ENCODE measurements around the gene CDON. TPM values are rescaled to one million over a fixed set of nuclear protein-coding genes. Genes with fewer than 3 reads are reported as not detected.

CDON gene
- total RNA-seq, 6 donors from 2014 or later: 4.0 to 24.2 (median 13.5) TPM

DNA sequence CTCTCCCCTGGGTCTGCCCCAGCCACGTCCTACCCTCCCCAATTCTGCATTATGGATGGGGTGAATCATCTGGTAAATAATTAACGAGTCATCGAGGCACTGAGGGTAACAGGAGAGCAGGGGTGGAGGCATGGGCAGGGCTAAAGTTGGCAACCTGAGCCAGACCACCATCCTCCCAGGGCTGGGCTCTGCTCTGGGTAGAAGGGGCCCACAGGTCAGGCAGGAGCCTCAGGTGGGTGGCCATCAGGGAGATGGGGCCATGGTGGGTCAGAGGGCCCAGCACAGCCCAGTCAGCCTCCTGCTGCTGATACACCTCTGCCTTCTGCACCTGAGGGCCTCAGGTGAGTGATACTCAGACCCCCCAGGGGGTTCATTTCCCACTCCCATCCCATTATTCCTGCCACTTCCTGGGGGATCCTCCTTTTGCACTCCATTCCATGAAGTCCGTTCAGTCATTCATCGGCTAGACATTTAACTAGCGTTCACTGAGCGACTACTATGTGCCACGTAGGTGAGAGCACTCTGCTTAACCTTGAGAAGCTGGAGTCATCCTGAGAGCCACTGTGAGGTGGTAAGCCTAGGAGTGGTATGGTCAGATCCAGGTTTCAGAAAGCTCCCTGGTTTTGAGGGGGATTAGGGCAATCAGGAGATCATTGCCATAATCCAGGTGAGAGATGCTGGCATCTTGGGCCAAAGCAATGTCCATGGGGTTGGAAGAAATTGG, 116.7 kb downstream of the CDON start, which contains the start of gene VSIG10L2:
Gene VSIG10L2, plus strand, starts transcription at position 248 of the 724 bp plus-strand sequence. Its CDS starts 12 bp downstream, at position 260.
- TF ChIP-seq POLR2A (IDR thresholded peaks at IDR 0.05) (no peak), POLR2AphosphoS5 (IDR thresholded peaks at IDR 0.05) (no peak), EP300 (IDR thresholded peaks at IDR 0.05) (no peak)
- TF ChIP-seq, protein P1, sequence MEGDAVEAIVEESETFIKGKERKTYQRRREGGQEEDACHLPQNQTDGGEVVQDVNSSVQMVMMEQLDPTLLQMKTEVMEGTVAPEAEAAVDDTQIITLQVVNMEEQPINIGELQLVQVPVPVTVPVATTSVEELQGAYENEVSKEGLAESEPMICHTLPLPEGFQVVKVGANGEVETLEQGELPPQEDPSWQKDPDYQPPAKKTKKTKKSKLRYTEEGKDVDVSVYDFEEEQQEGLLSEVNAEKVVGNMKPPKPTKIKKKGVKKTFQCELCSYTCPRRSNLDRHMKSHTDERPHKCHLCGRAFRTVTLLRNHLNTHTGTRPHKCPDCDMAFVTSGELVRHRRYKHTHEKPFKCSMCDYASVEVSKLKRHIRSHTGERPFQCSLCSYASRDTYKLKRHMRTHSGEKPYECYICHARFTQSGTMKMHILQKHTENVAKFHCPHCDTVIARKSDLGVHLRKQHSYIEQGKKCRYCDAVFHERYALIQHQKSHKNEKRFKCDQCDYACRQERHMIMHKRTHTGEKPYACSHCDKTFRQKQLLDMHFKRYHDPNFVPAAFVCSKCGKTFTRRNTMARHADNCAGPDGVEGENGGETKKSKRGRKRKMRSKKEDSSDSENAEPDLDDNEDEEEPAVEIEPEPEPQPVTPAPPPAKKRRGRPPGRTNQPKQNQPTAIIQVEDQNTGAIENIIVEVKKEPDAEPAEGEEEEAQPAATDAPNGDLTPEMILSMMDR (IDR thresholded peaks at IDR 0.05): no peak
- peaks cover 0 to 8% (median 2%) of the 10 kb centered on the region in 4 donors for H3K4me1 ChIP-seq
- H3K36me3 ChIP-seq: no peaks in the 10 kb centered on the region
- H3K9me3 ChIP-seq: no peaks in the 10 kb centered on the region
- no peak within 1 kb of the TSS for H3K4me3 ChIP-seq
- H3K27me3 ChIP-seq: no peaks in the 10 kb centered on the region
- ATAC-seq (ENCODE audit: low FRiP score in 2 of 2) (no peak), DNase-seq (no peak)
- WGBS, 2 donors: 86% methylated on average over 8 of the region's 8 CpGs
- H3K27ac ChIP-seq: no peak within 1 kb of the TSS

DNA sequence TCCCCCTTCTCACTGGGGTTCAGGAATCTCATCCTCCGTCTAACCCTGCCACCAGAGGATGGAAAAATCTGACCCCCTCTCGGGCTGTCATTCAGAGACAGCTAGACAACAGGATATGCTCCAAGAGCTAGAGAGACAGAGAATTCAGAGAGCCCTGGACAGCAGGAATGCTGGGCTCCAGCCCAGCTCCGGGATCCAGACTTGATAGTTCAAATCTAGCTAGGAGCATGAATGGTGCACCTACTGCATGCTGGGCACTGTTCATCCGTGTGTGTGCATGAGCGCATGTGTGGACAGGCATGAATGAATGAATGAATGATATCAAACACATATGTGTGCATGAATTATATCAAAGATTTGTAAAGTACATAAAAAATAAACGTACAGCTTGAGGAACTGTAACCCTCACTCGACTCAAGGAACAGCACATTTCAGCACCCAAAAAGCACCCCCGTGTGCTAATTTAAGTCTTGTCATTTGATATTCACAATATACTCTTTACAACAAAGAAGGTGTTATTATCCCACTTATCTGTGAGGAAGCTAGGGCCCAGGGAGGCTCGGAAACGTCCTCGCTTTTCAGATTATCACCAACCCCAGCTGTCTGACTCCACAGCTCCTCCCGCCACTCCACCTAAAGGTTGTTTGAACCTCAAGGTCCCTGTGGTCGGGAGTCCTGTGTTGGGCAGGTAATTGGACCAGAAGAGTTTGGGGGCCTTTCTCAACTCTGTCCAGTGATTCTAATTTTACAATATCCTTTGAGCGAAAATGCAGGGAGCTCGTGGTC, 117.5 kb downstream of the CDON start:
- Histone ChIP-seq H3K4me1 (peaks cover 0 to 8% (median 0%) of the 10 kb centered on the region in 4 donors), H3K27me3 (no peaks in the 10 kb centered on the region), H3K9me3 (no peaks in the 10 kb centered on the region), H3K36me3 (no peaks in the 10 kb centered on the region), H3K27ac (no peak overlapping the region), H3K4me3 (no peak overlapping the region)
- WGBS, 2 donors: 70% methylated on average over 15 of the region's 15 CpGs
- DNase-seq (no peak), ATAC-seq (ENCODE audit: low FRiP score in 2 of 2) (no peak)
- TF ChIP-seq EP300 (IDR thresholded peaks at IDR 0.05) (no peak), POLR2AphosphoS5 (IDR thresholded peaks at IDR 0.05) (no peak)

DNA sequence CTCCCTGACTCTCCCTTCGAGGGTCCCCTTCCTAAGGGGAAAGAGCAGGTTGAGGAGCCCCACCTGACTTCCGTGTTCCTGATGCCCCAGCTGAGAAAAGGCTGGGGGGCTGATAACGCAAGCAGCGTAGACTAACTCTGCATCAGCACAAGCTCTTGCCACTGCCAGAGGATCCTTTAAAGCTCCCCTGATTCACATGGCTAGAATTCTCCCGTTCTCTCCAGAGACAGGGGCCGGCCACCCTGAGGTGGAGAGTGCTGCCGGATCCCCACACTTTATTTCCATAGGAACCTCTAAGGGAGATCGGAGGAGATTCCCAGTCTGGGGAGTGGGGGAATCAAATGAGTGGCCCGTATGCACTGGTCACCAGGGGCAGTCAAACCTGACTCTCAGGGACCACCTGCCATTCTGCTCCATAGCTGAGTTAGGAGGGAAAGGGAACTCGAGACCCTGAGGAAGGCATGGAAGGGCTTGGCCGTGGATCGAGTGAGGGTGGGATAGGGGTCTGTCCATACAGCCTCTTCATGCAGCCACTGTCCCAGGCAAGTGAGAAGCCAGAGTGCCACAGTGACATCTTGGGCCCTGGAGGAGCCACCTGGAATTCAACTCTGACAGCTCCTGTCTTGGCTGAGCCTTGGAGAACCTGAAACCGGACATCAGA, 118.2 kb downstream of the CDON start:
- TF ChIP-seq, protein P1 (IDR thresholded peaks at IDR 0.05): no peak
- no peak for TF ChIP-seq EP300 (IDR thresholded peaks at IDR 0.05)
- TF ChIP-seq POLR2A (IDR thresholded peaks at IDR 0.05): no peak
- TF ChIP-seq POLR2AphosphoS5 (IDR thresholded peaks at IDR 0.05): no peak
- Histone ChIP-seq H3K27ac (no peak overlapping the region), H3K9me3 (no peaks in the 10 kb centered on the region), H3K27me3 (no peaks in the 10 kb centered on the region), H3K4me3 (no peak overlapping the region), H3K36me3 (no peaks in the 10 kb centered on the region), H3K4me1 (peaks cover 0 to 8% (median 0%) of the 10 kb centered on the region in 4 donors)
- no peak for ATAC-seq (ENCODE audit: low FRiP score in 2 of 2)
- WGBS, 2 donors: 72 to 85% methylated on average over 13 of the region's 13 CpGs
- no peak for DNase-seq

DNA sequence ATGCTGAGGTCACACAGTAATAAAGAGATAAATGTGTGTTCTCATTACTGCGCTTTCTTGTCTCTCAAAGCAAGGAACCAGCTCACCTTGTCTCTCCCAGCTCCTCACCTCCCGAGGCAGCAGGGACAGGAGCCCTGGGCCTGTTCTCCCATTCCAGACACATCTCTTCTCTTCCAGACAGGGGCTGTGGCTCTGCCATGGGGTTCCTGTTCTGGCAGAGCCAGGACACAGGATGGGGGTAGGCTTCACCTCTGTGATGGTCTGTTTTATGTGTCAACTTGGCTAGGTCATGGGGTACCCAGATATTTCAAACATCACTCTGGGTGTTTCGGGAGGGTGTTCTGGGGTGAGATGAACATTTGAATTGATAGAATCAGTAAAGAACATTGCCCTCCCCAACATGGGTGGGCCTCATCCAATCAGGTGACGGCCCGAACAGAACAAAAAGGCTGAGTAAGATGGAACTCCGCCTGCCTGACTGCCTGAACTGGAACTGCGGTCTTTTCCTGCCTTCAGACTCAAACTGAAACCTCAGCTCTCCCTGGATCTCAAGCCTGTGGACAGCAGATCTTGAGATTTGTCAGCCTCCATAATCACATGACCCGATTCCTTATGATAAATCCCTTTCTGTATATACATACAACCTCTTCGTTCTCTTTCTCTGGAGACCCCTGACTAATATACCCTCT, 118.9 kb downstream of the CDON start:
- Histone ChIP-seq H3K9me3 (no peaks in the 10 kb centered on the region), H3K27ac (no peak overlapping the region), H3K36me3 (no peaks in the 10 kb centered on the region), H3K4me3 (no peak overlapping the region), H3K4me1 (peaks cover 0 to 8% (median 0%) of the 10 kb centered on the region in 4 donors), H3K27me3 (no peaks in the 10 kb centered on the region)
- DNase-seq (no peak), ATAC-seq (ENCODE audit: low FRiP score in 2 of 2) (no peak)
- TF ChIP-seq POLR2A (IDR thresholded peaks at IDR 0.05) (no peak), EP300 (IDR thresholded peaks at IDR 0.05) (no peak), POLR2AphosphoS5 (IDR thresholded peaks at IDR 0.05) (no peak)
- TF ChIP-seq, protein P1 (IDR thresholded peaks at IDR 0.05): no peak
- 90 to 94% methylated on average over 9 of the region's 9 CpGs for WGBS, 2 donors
